Stimulated activated CD4-positive, alpha-beta T cell treated with anti-CD3 and anti-CD28 coated beads, Interleukin-1b, Interleukin-23, amount 100 ng/mL, for 48 hours (primary cell): Measurements from ENCODE around the gene GRIP2.

ENCODE experiments used
- DNase-seq: peaks from one replicate; pipeline ENCODE4 v3.0.0-alpha.2; 2020

Gene GRIP2

GRCh38 chr3:14561051-14561960, 21.2 kb upstream of the GRIP2 start:
- no peak for DNase-seq

DNA sequence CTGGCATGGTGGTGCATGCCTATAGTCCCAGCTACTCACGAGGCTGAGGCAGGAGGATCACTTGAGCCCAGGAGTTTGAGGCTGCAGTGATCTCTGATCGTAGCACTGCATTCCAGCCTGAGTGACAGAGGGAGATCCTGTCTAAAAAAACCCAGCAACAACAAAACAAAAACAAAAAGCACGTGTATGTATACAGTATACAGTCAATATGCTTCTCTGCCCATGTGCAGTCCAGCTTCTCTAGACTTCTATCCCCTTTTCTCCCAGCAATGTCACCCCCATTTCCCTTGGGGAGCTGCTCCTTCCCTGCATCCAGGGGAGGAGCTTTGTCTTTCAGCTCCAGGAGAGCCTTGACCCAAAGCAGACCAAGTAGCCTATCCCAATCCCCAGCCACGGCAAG, 20.0 kb upstream of the GRIP2 start:
- no peak for DNase-seq

- no peak for DNase-seq
Measured at GRCh38 chr3:14558029-14558428, 17.9 kb upstream of the GRIP2 start.

- DNase-seq: no peak
Measured at GRCh38 chr3:14555835-14556234, 15.7 kb upstream of the GRIP2 start.

DNA sequence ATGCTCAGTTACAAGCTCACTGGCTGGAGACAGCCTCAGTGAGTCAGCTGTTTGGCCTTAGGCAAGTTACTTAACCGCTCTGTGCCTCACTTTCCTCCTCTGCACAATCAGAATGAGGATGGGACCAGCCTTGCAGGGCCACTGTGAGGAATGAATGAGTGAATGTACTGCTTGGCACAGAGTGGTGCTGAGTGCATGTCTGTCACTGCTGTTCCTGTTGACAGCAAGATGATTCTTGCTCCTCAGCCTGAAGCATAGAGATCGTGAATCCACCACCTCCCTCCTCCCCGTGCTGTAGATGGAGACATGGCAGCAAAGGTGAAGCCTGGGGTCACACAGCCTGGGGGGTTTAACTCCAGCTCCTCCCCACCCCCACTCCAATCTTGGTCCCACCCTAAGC, 14.6 kb upstream of the GRIP2 start:
- DNase-seq: no peak

- no peak for DNase-seq
Measured at GRCh38 chr3:14553871-14554270, 13.7 kb upstream of the GRIP2 start.

GRCh38 chr3:14552717-14553116, 12.6 kb upstream of the GRIP2 start:
- no peak for DNase-seq

GRCh38 chr3:14552041-14552648, 12.0 kb upstream of the GRIP2 start:
- no peak for DNase-seq

GRCh38 chr3:14550651-14551611, 10.8 kb upstream of the GRIP2 start:
- no peak for DNase-seq

- DNase-seq: no peak
Measured at GRCh38 chr3:14550181-14550580, 10.0 kb upstream of the GRIP2 start.

- DNase-seq: no peak
Measured at GRCh38 chr3:14549256-14549919, 9.2 kb upstream of the GRIP2 start.

- DNase-seq: peak; percentile 29
Measured at GRCh38 chr3:14548321-14548729, 8.2 kb upstream of the GRIP2 start.

DNA sequence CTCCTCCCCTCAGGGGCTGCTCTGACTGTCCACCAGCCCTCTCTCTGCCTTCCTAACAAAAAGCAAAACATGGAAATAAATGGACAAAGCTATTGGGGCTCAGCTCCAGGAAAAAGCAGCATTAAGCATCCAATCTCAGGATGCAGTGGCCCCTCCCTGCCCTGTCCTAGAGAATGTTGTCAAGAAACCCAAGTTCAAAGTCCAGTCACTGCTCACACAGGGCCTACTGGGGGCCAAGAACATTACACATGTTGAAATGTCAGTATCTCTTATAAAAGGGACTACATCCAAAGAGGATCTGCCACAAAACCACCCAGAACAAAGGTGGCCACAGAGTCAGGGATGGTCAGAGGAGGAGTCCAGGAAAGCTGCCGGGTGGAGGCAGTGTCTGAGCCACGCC, 7.6 kb upstream of the GRIP2 start:
- DNase-seq: no peak

- DNase-seq: no peak
Measured at GRCh38 chr3:14546041-14546440, 5.9 kb upstream of the GRIP2 start.

DNA sequence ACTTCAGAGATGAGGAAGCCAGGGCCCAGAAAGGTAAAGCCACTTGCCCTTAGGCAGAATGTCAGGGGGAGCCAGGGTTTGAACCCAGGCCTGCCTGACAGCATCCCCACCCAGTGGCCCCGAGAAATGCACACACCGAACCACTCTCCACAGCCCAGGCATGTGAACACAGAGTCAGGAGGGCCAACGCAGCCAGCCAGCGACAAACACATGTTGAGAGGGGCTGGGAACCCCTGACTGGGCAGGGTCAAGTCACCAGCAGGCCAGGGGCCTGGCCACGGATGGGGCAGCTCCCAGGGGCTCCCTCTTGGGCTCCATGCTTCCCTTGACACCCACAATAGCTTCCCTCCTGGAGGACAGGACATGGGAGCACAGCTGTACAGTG, 5.1 kb upstream of the GRIP2 start:
- DNase-seq: no peak

DNA sequence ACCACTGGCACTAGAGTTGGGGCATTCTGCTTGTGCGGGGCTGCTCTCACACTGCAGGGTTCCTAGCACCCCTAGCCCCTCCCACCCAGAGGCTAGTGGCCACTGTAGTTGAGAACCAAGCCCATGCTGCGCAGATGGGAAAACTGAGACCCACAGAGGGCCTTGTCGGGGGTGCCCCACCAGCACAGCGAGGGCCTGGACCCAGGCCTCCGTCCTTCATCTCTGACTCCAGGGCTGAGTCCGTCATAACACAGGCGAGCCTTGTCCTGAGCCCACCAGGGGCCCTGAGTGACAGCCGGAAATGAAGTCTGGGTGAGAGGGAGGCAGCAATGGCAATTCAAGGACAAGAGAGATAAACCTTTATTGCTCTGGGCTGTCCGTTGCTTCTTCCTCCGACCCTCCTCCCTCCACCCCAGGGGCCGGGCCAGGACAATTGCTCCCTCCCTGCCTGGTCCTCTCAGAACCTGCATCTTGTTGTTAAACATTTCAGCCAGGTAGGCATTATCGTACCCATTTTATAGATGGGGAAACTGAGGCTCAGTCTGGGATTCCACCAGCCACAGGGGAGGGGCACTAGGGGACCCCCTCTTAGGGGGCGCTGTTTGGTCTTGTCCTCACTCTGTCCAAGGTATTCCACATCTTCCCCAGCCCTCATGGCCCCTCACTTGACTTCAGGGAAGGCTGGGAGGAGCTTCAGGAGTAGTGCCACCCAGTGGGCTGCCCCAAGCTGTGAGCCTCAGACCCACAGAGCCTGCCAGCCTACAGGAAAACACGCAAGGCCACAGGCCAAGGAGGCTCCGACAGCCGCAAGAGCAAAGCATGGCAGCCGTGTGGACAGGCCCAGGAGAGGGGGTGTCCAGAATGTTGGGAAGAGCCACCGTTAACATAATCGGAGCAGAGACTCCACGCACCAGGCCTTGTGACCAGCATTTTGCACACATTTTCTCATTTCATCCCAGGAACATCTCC, 4.4 kb upstream of the GRIP2 start:
- no peak for DNase-seq

DNA sequence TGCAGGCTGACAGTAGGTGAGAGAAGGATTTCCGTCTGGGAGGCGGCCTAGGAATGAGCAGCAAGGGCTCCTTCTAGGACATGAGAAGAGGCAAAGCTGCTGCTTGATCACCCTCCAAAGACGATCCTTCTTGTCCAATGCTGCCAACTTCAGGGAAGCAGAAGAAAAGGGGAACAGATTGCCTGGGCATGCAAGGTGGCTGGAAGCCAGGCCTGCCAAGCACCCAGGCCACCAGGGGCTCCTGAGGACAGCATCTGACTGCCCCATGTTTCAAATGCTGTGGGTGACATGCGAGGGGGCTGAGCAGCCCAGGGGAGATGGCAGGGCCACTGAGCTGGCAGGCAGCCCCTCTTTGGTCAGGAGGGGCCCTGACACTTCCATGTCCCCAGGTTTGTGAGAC, 3.3 kb upstream of the GRIP2 start:
- no peak for DNase-seq

DNA sequence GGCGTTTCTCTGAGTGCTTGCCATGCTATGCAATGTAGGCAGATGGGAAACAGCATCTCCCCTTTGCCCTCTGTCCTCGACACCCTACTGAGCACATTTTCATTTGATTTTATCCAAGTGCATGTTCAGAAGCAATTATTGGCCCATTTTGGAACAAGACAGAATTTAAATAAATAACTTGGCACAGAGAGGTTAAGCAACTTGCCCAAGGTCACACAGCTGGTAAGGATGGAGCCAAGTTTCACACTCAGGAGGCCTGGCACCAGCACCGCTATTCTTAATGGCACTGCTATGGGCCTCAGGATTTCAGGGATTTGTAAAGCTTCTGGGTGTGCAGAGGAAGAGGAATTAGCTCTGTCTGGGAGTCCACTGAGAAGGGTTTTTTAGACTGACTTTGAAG, 2.5 kb upstream of the GRIP2 start:
- no peak for DNase-seq

- DNase-seq: no peak
Measured at GRCh38 chr3:14541646-14542045, 1.5 kb upstream of the GRIP2 start.

- DNase-seq: no peak
Measured at GRCh38 chr3:14540821-14541385, 761 bp upstream of the GRIP2 start.

DNA sequence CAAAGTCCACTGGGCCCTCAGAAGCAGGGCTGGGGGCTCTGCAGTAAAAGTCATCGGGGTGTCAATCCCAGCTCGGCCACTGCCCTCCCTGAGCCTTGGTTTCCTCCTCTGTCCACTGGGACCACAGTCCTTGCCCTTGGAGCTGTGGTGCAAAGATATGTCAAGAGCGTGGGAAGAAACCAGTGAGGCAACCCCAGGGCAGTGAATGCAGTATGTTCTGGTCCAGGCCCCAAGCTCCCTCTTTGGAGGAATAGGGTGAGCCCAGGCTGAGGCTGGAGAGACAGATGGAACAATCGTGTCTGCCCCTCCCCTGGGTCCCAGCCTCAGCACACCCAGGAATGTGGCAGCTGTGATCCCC, 779 bp downstream of the GRIP2 start:
- no peak for DNase-seq
